ENCODE data around the gene PLCH1.

Gene PLCH1

GRCh38 chr3:155550391-155550790 lies 194.5 kb downstream of the PLCH1 start:
- DNase-seq (ENCODE audit: low read depth), result no peak

GRCh38 chr3:155549087-155549486 lies 195.8 kb downstream of the PLCH1 start:
- DNase-seq (ENCODE audit: low read depth), result no peak

GRCh38 chr3:155548195-155548594 lies 196.7 kb downstream of the PLCH1 start:
- peak; percentile 42 for DNase-seq (ENCODE audit: low read depth)

- no peak for DNase-seq (ENCODE audit: low read depth)
Observed at GRCh38 chr3:155535098-155535497, 209.8 kb downstream of the PLCH1 start.

- DNase-seq (ENCODE audit: low read depth), result no peak
Observed at GRCh38 chr3:155528579-155528978, 216.3 kb downstream of the PLCH1 start.

- DNase-seq (ENCODE audit: low read depth), result no peak
Observed at GRCh38 chr3:155525324-155525833, 219.5 kb downstream of the PLCH1 start.

GRCh38 chr3:155520463-155520862 lies 224.4 kb downstream of the PLCH1 start:
- DNase-seq (ENCODE audit: low read depth), result no peak

GRCh38 chr3:155519078-155519477 lies 225.8 kb downstream of the PLCH1 start:
- DNase-seq (ENCODE audit: low read depth), result no peak

GRCh38 chr3:155517903-155518302 lies 227.0 kb downstream of the PLCH1 start:
- peak; percentile 4 for DNase-seq (ENCODE audit: low read depth)

GRCh38 chr3:155516439-155516838 lies 228.4 kb downstream of the PLCH1 start:
- no peak for DNase-seq (ENCODE audit: low read depth)

- no peak for DNase-seq (ENCODE audit: low read depth)
Observed at GRCh38 chr3:155512867-155513261, 232.0 kb downstream of the PLCH1 start.

GRCh38 chr3:155512175-155512866 lies 232.6 kb downstream of the PLCH1 start:
- no peak for DNase-seq (ENCODE audit: low read depth)

GRCh38 chr3:155504682-155505081 lies 240.2 kb downstream of the PLCH1 start:
- DNase-seq (ENCODE audit: low read depth), result no peak

GRCh38 chr3:155502630-155503029 lies 242.2 kb downstream of the PLCH1 start:
- no peak for DNase-seq (ENCODE audit: low read depth)

GRCh38 chr3:155500194-155500818 lies 244.6 kb downstream of the PLCH1 start:
- peak; percentile 3 for DNase-seq (ENCODE audit: low read depth)

GRCh38 chr3:155497930-155498647 lies 246.8 kb downstream of the PLCH1 start:
- peak; percentile 93 for DNase-seq (ENCODE audit: low read depth)

- no peak for DNase-seq (ENCODE audit: low read depth)
Observed at GRCh38 chr3:155496206-155496605, 248.7 kb downstream of the PLCH1 start.

- peak; percentile 3 for DNase-seq (ENCODE audit: low read depth)
Observed at GRCh38 chr3:155495387-155495786, 249.5 kb downstream of the PLCH1 start.

GRCh38 chr3:155494332-155494731 lies 250.5 kb downstream of the PLCH1 start:
- DNase-seq (ENCODE audit: low read depth), result no peak

GRCh38 chr3:155492841-155493240 lies 252.0 kb downstream of the PLCH1 start:
- no peak for DNase-seq (ENCODE audit: low read depth)

GRCh38 chr3:155491696-155492095 lies 253.2 kb downstream of the PLCH1 start:
- peak; percentile 8 for DNase-seq (ENCODE audit: low read depth)

- no peak for DNase-seq (ENCODE audit: low read depth)
Observed at GRCh38 chr3:155488671-155489070, 256.2 kb downstream of the PLCH1 start.

GRCh38 chr3:155485897-155486296 lies 259.0 kb downstream of the PLCH1 start:
- no peak for DNase-seq (ENCODE audit: low read depth)

Data from ELR (cell line).